Measurements from ENCODE around the gene PAK6.

- TF ChIP-seq POLR2A (IDR thresholded peaks at IDR 0.05; ENCODE audit: low read depth) (no peak), CTCF (IDR thresholded peaks at IDR 0.05) (no peak)
Measured at GRCh38 chr15:40242213-40242599, 3.3 kb downstream of the PAK6 start.
